Suprapubic skin (tissue), 4 donors: ENCODE measurements around the gene OSER1. TPM values are rescaled to one million over a fixed set of nuclear protein-coding genes. Genes with fewer than 3 reads are reported as not detected.

Experiments used
- DNase-seq, 2 donors: peaks; one replicate each; pipeline ENCODE4 v3.0.0-alpha.2; 2019; ENCODE audit warnings: low spot score in 2 of 2
- H3K27ac ChIP-seq: fragments of 200-600 bp; sonication (generic); one replicate; pipeline ENCODE4 v1.5.1; 2019
- H3K27me3 ChIP-seq: fragments of 200-600 bp; sonication (generic); one replicate; pipeline ENCODE4 v1.5.1; 2019
- H3K36me3 ChIP-seq: fragments of 200-600 bp; sonication (generic); one replicate; pipeline ENCODE4 v1.5.1; 2019
- H3K4me1 ChIP-seq: fragments of 200-600 bp; sonication (generic); one replicate; pipeline ENCODE4 v1.5.1; 2019
- H3K4me3 ChIP-seq: fragments of 200-600 bp; sonication (generic); one replicate; pipeline ENCODE4 v1.5.1; 2019; ENCODE audit warnings: mild to moderate bottlenecking
- H3K9me3 ChIP-seq: fragments of 200-600 bp; sonication (generic); one replicate; pipeline ENCODE4 v1.5.1; 2019
- CTCF ChIP-seq, 2 donors: fragments of 200-600 bp in 1 of 2; fragments of 450-650 bp in 1 of 2; sonication (generic) in 1 of 2; IDR thresholded peaks; one replicate each; pipeline ENCODE4 v1.5.1; 2016 to 2019; ENCODE audit warnings: antibody characterized with exemption in 2 of 2, mild to moderate bottlenecking in 1 of 2, moderate library complexity in 1 of 2
- EP300 ChIP-seq: sonication (generic); formaldehyde crosslinking; IDR thresholded peaks from one replicate; pipeline ENCODE4 v1.6.1; 2017; ENCODE audit warnings: antibody characterized with exemption
- POLR2A ChIP-seq, 2 donors: fragments of 450-650 bp; IDR thresholded peaks; one replicate each; pipeline ENCODE4 v1.6.1; 2017; ENCODE audit warnings: antibody characterized with exemption in 2 of 2, mild to moderate bottlenecking in 2 of 2, moderate library complexity in 2 of 2
- POLR2AphosphoS5 ChIP-seq, 3 donors: sonication (generic); formaldehyde crosslinking; IDR thresholded peaks; one replicate each; pipeline ENCODE4 v1.6.1; 2017; ENCODE audit warnings: antibody characterized with exemption in 3 of 3
- whole genome bisulfite sequencing: methylation state at CpG from one replicate; pipeline ENCODE4 v1.1.5; 2018; 5-methylcytosine and 5-hydroxymethylcytosine counted together
- total RNA-seq, 4 donors: library from RNA; depleted of rRNA; stranded (reverse); fragments of >200 nt; gene quantifications; one replicate each; pipeline ENCODE4 v1.1.0, GENCODE V29; 2016

Gene OSER1
- total RNA-seq, 4 donors from 2014 or later = 34.2 to 51.6 (median 41.3) TPM

- Histone ChIP-seq H3K9me3 (no peaks in the 10 kb centered on the region), H3K27ac (no peak overlapping the region), H3K4me3 (no peak overlapping the region), H3K27me3 (no peaks in the 10 kb centered on the region), H3K36me3 (no peaks in the 10 kb centered on the region), H3K4me1 (peaks cover 7% of the 10 kb centered on the region)
- TF ChIP-seq POLR2A (IDR thresholded peaks at IDR 0.05) (no peak), POLR2AphosphoS5 (IDR thresholded peaks at IDR 0.05) (no peak), EP300 (no peak), CTCF (IDR thresholded peaks at IDR 0.05) (no peak)
- 48% methylated on average over 5 of the region's 5 CpGs for WGBS
- DNase-seq = no peak
Observed at GRCh38 chr20:44173116-44173515, 37.5 kb downstream of the OSER1 start.

DNA sequence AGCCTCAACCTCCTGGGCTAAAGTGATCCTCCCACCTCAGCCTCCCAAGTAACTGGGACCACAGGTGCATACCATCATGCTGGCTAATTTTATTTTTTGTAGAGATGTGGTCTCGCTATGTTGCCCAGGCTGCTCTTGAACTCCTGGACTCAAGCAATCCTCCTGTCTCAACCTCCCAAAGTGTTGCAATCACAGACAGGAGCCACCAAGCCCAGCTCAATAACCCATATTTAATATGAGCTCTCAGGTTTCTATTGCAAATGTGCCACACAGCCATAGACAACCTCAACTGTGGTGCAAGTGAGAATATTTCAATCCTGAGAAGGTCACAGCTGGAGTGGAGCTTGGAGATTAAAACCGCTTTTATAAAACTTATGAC, 38.0 kb downstream of the OSER1 start:
- H3K36me3 ChIP-seq = no peaks in the 10 kb centered on the region
- H3K9me3 ChIP-seq = no peaks in the 10 kb centered on the region
- H3K4me3 ChIP-seq = no peak overlapping the region
- peaks cover 7% of the 10 kb centered on the region for H3K4me1 ChIP-seq
- no peak overlapping the region for H3K27ac ChIP-seq
- TF ChIP-seq POLR2AphosphoS5 (IDR thresholded peaks at IDR 0.05) (no peak), POLR2A (IDR thresholded peaks at IDR 0.05) (no peak), EP300 (no peak)
- WGBS = 84% methylated on average over 2 of the region's 2 CpGs
- DNase-seq = no peak
- no peaks in the 10 kb centered on the region for H3K27me3 ChIP-seq

- Histone ChIP-seq H3K27me3 (no peaks in the 10 kb centered on the region), H3K9me3 (no peaks in the 10 kb centered on the region), H3K36me3 (no peaks in the 10 kb centered on the region), H3K4me3 (no peak overlapping the region), H3K27ac (no peak overlapping the region), H3K4me1 (peaks cover 4% of the 10 kb centered on the region)
- DNase-seq = no peak
- TF ChIP-seq EP300 (no peak), POLR2A (IDR thresholded peaks at IDR 0.05) (no peak), POLR2AphosphoS5 (IDR thresholded peaks at IDR 0.05) (no peak), CTCF (IDR thresholded peaks at IDR 0.05) (no peak)
- WGBS = 75% methylated on average over 6 of the region's 6 CpGs
Observed at GRCh38 chr20:44171775-44172571, 38.6 kb downstream of the OSER1 start.

DNA sequence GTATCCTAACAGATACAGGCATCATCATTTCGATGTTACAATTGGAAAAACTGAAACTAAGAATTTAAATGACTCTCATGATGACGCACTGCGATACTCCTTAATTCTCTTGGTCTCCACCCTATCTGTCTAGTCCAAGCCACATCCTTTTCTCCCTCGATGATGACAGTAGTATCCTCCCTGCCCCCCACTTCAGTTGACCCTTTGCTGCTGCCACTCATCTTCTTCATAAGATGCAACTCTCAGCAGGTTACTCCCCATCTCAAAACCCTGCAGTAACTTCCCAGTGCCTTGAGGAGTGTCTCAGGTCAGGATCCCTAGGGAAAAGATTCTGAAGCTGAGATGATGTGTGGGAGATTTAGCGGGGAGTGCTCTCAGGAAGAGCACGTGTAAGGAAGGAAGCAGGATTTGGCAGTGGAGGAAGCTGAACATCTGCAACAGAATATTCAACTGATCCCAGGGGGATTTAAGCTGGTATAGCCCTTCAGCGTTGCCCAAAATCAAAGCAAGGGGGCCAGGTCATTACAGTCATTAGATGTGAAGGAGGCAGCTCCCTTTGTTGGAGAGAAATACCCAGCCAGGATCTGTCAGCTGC, 39.7 kb downstream of the OSER1 start:
- TF ChIP-seq POLR2AphosphoS5 (IDR thresholded peaks at IDR 0.05) (no peak), POLR2A (IDR thresholded peaks at IDR 0.05) (no peak), CTCF (IDR thresholded peaks at IDR 0.05) (no peak), EP300 (no peak)
- Histone ChIP-seq H3K4me3 (no peak overlapping the region), H3K27me3 (no peaks in the 10 kb centered on the region), H3K4me1 (no peaks in the 10 kb centered on the region), H3K9me3 (no peaks in the 10 kb centered on the region), H3K36me3 (no peaks in the 10 kb centered on the region), H3K27ac (no peak overlapping the region)
- WGBS = 52% methylated on average over 7 of the region's 7 CpGs
- DNase-seq = no peak

- Histone ChIP-seq H3K4me3 (no peak overlapping the region), H3K36me3 (no peaks in the 10 kb centered on the region), H3K9me3 (no peaks in the 10 kb centered on the region), H3K27ac (no peak overlapping the region), H3K4me1 (no peaks in the 10 kb centered on the region), H3K27me3 (peaks cover 6% of the 10 kb centered on the region)
- WGBS = 97% methylated on average over 3 of the region's 3 CpGs
- no peak for TF ChIP-seq CTCF (IDR thresholded peaks at IDR 0.05)
- TF ChIP-seq POLR2A (IDR thresholded peaks at IDR 0.05) = no peak
- TF ChIP-seq POLR2AphosphoS5 (IDR thresholded peaks at IDR 0.05) = no peak
- TF ChIP-seq EP300 = no peak
- no peak for DNase-seq
Observed at GRCh38 chr20:44167736-44168135, 42.8 kb downstream of the OSER1 start.
